Fibroblast of mammary gland (primary cell): ENCODE results near the gene ROGDI.

ENCODE experiments used
- DNase-seq: peaks from one replicate; pipeline ENCODE4 v3.0.0-alpha.2; 2010; ENCODE audit warnings: low read depth
- H3K4me3 ChIP-seq: 2 replicates; pipeline ENCODE4 v1.5.1; 2011; ENCODE audit warnings: low read depth, mild to moderate bottlenecking, low read length, moderate library complexity; ENCODE audit not compliant: control insufficient read depth
- TF ChIP-seq, protein P1 (sequence below): conservative IDR thresholded peaks from 2 replicates; pipeline ENCODE4 v1.5.1; 2011; ENCODE audit warnings: low read depth, low read length, inconsistent platforms; ENCODE audit not compliant: control insufficient read depth, insufficient read depth

ROGDI gene, protein sequence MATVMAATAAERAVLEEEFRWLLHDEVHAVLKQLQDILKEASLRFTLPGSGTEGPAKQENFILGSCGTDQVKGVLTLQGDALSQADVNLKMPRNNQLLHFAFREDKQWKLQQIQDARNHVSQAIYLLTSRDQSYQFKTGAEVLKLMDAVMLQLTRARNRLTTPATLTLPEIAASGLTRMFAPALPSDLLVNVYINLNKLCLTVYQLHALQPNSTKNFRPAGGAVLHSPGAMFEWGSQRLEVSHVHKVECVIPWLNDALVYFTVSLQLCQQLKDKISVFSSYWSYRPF

DNA sequence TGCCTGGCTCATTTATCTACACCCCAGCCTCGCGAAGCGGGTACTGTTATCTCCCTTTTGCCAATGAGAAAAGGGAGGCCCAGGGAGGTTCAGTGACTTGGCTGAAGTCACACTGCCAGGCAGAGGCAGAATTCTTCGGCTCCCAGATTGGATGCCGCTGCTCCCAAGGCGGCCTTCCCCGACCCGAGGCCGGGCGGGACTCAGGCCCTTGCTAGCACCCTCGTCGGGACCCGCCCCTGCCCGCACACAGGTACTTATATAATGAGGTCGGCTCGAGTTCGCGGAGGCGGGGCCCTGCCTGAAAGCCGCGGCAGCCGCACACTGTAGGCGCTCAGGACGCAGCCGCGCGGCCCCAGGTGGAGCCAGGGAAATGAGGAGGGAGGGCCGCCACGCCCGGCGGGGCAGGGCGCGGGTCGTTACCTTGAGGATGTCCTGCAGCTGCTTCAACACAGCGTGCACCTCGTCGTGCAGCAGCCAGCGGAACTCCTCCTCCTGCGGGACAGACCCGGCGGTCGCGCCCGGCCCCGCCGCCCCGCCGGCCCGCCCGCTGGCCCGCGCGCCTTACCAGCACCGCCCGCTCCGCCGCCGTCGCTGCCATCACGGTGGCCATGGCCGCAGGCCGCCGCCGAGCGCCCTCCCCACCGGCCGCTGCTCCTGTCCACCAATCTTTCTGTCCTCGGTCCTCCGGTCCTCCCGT lies at the start of gene ROGDI:
TSS of gene ROGDI (minus strand) at position 672 of the 697 bp plus-strand sequence. CDS start at position 610, 62 bp downstream.
- no peak for DNase-seq
- peak within 1 kb of the TSS; percentile 62 for H3K4me3 ChIP-seq
- TF ChIP-seq, protein P1, sequence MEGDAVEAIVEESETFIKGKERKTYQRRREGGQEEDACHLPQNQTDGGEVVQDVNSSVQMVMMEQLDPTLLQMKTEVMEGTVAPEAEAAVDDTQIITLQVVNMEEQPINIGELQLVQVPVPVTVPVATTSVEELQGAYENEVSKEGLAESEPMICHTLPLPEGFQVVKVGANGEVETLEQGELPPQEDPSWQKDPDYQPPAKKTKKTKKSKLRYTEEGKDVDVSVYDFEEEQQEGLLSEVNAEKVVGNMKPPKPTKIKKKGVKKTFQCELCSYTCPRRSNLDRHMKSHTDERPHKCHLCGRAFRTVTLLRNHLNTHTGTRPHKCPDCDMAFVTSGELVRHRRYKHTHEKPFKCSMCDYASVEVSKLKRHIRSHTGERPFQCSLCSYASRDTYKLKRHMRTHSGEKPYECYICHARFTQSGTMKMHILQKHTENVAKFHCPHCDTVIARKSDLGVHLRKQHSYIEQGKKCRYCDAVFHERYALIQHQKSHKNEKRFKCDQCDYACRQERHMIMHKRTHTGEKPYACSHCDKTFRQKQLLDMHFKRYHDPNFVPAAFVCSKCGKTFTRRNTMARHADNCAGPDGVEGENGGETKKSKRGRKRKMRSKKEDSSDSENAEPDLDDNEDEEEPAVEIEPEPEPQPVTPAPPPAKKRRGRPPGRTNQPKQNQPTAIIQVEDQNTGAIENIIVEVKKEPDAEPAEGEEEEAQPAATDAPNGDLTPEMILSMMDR = no peak

DNA sequence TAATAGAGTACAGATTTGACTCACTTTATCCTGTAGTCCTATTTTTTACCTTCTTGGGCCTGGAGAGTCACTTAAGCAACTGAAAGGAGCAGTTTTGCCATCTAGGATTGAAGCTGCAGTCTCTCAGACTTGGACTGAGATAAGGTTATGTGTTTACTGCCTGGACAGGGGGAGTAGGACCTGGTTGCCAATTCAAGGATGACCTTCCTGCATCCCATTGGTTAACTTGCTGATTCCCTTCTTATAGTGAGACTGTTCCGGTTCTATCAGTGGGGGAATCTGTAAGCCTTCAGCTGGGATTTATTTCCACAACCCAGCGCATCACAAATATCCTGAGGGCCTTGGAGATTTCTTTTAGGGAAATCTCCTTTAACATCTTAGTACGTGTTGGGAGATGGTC lies 47.8 kb upstream of the ROGDI start:
- H3K4me3 ChIP-seq = peak overlapping the region; percentile 1
- peak; percentile 45 for DNase-seq
- TF ChIP-seq, protein P1 = no peak

DNA sequence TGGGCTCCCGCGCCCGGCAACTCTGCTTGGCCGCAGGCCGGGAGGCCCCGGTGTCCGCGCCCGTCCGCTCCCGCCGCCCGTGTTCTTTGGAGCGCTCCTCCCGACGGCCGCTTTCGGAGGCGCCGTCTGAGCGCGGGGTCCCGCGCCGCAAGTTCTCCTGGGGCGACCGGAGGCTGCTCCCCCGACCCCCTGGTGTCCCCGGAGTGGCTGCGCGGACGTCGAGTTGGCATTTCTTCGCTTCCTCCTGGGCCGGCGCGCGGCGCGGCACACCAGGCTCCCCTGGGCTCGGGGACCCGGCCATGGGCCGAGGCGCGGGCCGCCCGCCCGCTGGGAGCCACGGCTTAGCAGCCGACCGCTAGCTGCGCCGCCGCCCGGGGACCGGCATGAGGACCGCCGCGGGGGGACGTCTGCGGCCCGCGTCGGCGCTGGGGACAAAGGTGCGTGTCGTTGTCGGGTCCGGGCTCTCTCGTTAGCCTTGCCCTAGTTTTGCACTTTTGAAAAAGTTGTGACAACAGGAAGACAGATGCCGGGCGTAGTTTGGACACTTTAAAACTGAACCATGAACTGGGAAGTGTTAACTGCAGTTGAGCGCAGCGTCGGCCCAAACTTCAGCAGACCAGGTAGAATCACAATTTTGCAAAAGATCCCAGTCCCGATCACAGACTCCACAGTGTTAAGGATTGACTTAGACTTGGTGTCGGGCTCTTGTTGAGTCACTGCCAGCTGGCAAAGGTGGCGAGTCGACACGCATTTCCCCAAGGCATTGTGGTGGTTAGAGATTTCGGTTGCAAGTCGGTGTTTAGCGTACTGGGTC lies 45.5 kb upstream of the ROGDI start:
- DNase-seq = peak; percentile 85
- H3K4me3 ChIP-seq = peak overlapping the region; percentile 70
- TF ChIP-seq, protein P1 = no peak

DNA sequence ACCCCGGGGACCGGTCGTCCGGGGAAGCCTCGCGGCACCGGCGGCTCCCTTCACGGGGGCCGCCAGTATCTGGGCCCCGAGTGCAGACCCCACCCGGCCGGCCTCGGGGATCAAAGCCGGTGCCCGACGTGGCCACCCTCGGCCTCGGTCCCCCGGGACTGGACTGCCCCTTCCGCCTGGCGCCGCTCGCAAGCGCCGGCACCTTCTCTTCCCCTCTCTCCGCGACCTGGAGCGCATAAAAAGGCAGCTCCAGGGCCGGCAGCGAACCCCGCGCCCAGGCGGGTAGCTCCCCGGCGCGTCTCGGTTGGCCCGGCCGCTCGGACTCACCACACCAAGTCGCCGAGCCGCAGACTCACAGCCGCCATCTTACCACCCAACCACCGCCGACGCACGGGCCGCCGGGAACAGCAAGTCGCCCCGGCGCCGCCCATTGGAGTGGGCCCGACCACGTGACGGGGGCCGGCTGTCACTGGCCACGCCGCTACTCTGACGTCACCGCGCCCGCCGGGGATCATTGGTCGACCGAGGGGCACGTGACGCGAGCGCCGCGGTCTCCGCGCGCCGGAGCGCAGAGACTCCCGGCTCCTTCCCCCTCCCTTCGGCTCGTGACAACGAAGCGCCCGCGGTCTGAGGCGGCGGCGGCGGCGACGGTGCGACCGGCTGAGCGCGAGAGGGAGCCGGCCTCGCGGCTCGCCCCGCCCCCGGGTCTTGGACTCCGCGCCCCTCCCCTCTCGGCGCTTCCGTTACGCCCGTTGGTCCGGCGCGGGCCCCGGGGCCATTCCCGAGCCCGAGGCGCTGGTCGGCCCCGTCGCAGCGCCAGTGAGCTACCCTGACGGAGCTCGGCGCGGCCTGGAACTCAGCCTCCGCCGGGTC lies 44.7 kb upstream of the ROGDI start, which contains the start of the genes GLYR1 and UBN1:
TSS of gene GLYR1 (minus strand) at position 388 of the 873 bp plus-strand sequence. CDS start at position 365, 23 bp downstream.
TSS of gene UBN1 (plus strand) at position 581 of the 873 bp plus-strand sequence. CDS start 5,437 bp downstream, outside the sequence.
- DNase-seq = peak; percentile 94
- peak within 1 kb of the TSS; percentile 86 for H3K4me3 ChIP-seq
- TF ChIP-seq, protein P1 = no peak

DNA sequence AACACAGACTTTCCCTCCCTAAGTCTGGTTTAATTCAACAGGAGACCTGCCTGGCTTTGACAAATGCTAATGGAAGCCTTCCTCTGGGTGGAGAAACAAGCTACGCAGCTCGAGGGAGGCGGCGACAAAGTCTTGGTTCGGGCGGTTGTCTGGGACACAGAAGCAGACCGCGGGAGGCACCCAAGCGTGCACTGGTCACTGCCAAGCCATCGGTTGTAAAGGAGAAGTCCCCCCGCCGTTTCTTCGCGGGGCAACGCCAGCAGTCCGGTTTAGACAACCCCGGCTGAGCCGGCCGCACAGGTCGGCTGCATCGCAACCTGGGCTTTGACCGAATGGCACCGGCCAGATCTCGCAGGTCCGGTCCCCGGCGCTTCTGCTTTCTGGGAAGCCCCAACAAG lies 44.1 kb upstream of the ROGDI start:
- peak overlapping the region; percentile 86 for H3K4me3 ChIP-seq
- peak; percentile 54 for DNase-seq
- TF ChIP-seq, protein P1 = no peak
